Sigmoid colon (tissue), 7 donors: ENCODE results near the gene RNPS1. TPM values are rescaled to one million over a fixed set of nuclear protein-coding genes. Genes with fewer than 3 reads are reported as not detected.

Experiments
- DNase-seq: peaks from one replicate; pipeline ENCODE4 v3.0.0-alpha.2; 2019
- H3K27ac ChIP-seq, 4 donors: fragments of 200-600 bp; sonication (generic); one replicate each; pipeline ENCODE4 v1.5.1; 2016 to 2019; ENCODE audit warnings: mild to moderate bottlenecking in 1 of 4
- H3K27me3 ChIP-seq, 3 donors: fragments of 200-600 bp; sonication (generic); one replicate each; pipeline ENCODE4 v1.5.1; 2019; ENCODE audit warnings: mild to moderate bottlenecking in 1 of 3
- H3K36me3 ChIP-seq, 4 donors: fragments of 200-600 bp; sonication (generic); one replicate each; pipeline ENCODE4 v1.5.1; 2016 to 2019
- H3K4me1 ChIP-seq, 4 donors: fragments of 200-600 bp; sonication (generic); one replicate each; pipeline ENCODE4 v1.5.1; 2017 to 2019
- H3K4me3 ChIP-seq, 4 donors: fragments of 200-600 bp; sonication (generic); one replicate each; pipeline ENCODE4 v1.5.1; 2017 to 2019; ENCODE audit warnings: mild to moderate bottlenecking in 2 of 4, moderate library complexity in 1 of 4
- H3K9me3 ChIP-seq, 4 donors: fragments of 200-600 bp in 3 of 4; sonication (generic) in 3 of 4; one replicate each; pipeline versions ENCODE4 v1.5.1 to v1.6.1; 2013 to 2019
- CTCF ChIP-seq, 4 experiments: fragments of 450-650 bp in 3 of 4; fragments of 200-600 bp in 1 of 4; IDR thresholded peaks; one replicate each; pipeline ENCODE4 v1.5.1; 2016 to 2019; ENCODE audit warnings: antibody characterized with exemption in 4 of 4, mild to moderate bottlenecking in 3 of 4, moderate library complexity in 2 of 4
- EP300 ChIP-seq, 4 donors: sonication (generic); formaldehyde crosslinking; IDR thresholded peaks; one replicate each; pipeline ENCODE4 v1.6.1; 2017; ENCODE audit warnings: antibody characterized with exemption in 4 of 4
- POLR2A ChIP-seq, 2 donors: fragments of 450-650 bp; IDR thresholded peaks; one replicate each; pipeline ENCODE4 v1.6.1; 2016; ENCODE audit warnings: antibody characterized with exemption in 2 of 2, mild to moderate bottlenecking in 2 of 2, moderate library complexity in 2 of 2
- POLR2AphosphoS5 ChIP-seq, 4 donors: sonication (generic); formaldehyde crosslinking; IDR thresholded peaks; one replicate each; pipeline ENCODE4 v1.6.1; 2017; ENCODE audit warnings: antibody characterized with exemption in 4 of 4
- WGBS, 2 donors: extraction: QIAGEN DNeasy Blood & Tissue Kit; methylation state at CpG; one replicate each; pipeline ENCODE4 v1.1.7; 2013; 5-methylcytosine and 5-hydroxymethylcytosine counted together
- intact Hi-C: fragments of 100-400 bp; cut with DNase I; formaldehyde crosslinking; loops from one replicate; pipeline ENCODE4 v1.15.1; 2023
- polyA plus RNA-seq, 3 donors: library from polyadenylated mRNA; stranded (reverse); fragments of 200-250 nt; gene quantifications; one replicate each; pipeline ENCODE4 v1.2.3, GENCODE V29; 2013
- total RNA-seq, 4 donors: library from RNA; depleted of rRNA; stranded (reverse); fragments of >200 nt; gene quantifications; one replicate each; pipeline ENCODE4 v1.1.0, GENCODE V29; 2016
- donor health status: healthy with polysubstance abuse.
- donor health status: Bipolar disorder and iron deficiency.
- donor health status: healthy.

The RNPS1 gene
- total and polyA plus RNA-seq, 7 donors: 110 to 171 (median 128) TPM

GRCh38 chr16:2287916-2288547 is 20.1 kb upstream of the RNPS1 start:
- intact Hi-C loops: no loop called here
- DNase-seq: no peak
- Histone ChIP-seq H3K9me3 (no peaks in the 10 kb centered on the region), H3K4me3 (no peak overlapping the region), H3K27me3 (no peaks in the 10 kb centered on the region), H3K36me3 (peaks cover 0 to 91% (median 7%) of the 10 kb centered on the region in 4 donors), H3K4me1 (no peaks in the 10 kb centered on the region), H3K27ac (no peak overlapping the region)
- TF ChIP-seq POLR2AphosphoS5 (IDR thresholded peaks at IDR 0.05): no peak
- WGBS, 2 donors: 86 to 92% methylated on average over 35 of the region's 35 CpGs

GRCh38 chr16:2286550-2286949 is 18.6 kb upstream of the RNPS1 start:
- no peaks in the 10 kb centered on the region for H3K27me3 ChIP-seq
- H3K4me1 ChIP-seq: no peaks in the 10 kb centered on the region
- TF ChIP-seq EP300 (IDR thresholded peaks at IDR 0.05) (no peak), POLR2A (IDR thresholded peaks at IDR 0.05) (no peak), CTCF (IDR thresholded peaks at IDR 0.05) (no peak), POLR2AphosphoS5 (IDR thresholded peaks at IDR 0.05) (no peak)
- DNase-seq: no peak
- no peaks in the 10 kb centered on the region for H3K9me3 ChIP-seq
- 89 to 91% methylated on average over 17 of the region's 17 CpGs for WGBS, 2 donors
- no peak overlapping the region for H3K4me3 ChIP-seq
- intact Hi-C loops: no loop called here
- H3K27ac ChIP-seq: no peak overlapping the region
- H3K36me3 ChIP-seq: peaks cover 0 to 81% (median 5%) of the 10 kb centered on the region in 4 donors

- no peaks in the 10 kb centered on the region for H3K9me3 ChIP-seq
- 86 to 87% methylated on average over 13 of the region's 13 CpGs for WGBS, 2 donors
- DNase-seq: no peak
- no peak overlapping the region for H3K4me3 ChIP-seq
- H3K27me3 ChIP-seq: no peaks in the 10 kb centered on the region
- peaks cover 0 to 78% (median 3%) of the 10 kb centered on the region in 4 donors for H3K36me3 ChIP-seq
- no peaks in the 10 kb centered on the region for H3K4me1 ChIP-seq
- H3K27ac ChIP-seq: no peak overlapping the region
- intact Hi-C loops: no loop called here
- no peak for TF ChIP-seq POLR2A (IDR thresholded peaks at IDR 0.05)
- no peak for TF ChIP-seq CTCF (IDR thresholded peaks at IDR 0.05)
- TF ChIP-seq POLR2AphosphoS5 (IDR thresholded peaks at IDR 0.05): no peak
- TF ChIP-seq EP300 (IDR thresholded peaks at IDR 0.05): no peak
Observed at GRCh38 chr16:2285731-2286191, 17.8 kb upstream of the RNPS1 start.

- Histone ChIP-seq H3K27ac (no peak overlapping the region), H3K36me3 (peaks cover 0 to 78% (median 7%) of the 10 kb centered on the region in 4 donors), H3K4me1 (no peaks in the 10 kb centered on the region), H3K9me3 (no peaks in the 10 kb centered on the region), H3K27me3 (no peaks in the 10 kb centered on the region), H3K4me3 (no peak overlapping the region)
- TF ChIP-seq CTCF (IDR thresholded peaks at IDR 0.05) (no peak), POLR2AphosphoS5 (IDR thresholded peaks at IDR 0.05) (no peak), POLR2A (IDR thresholded peaks at IDR 0.05) (no peak), EP300 (IDR thresholded peaks at IDR 0.05) (no peak)
- intact Hi-C loops: no loop called here
- DNase-seq: no peak
- 88 to 91% methylated on average over 35 of the region's 35 CpGs for WGBS, 2 donors
Observed at GRCh38 chr16:2284797-2285576, 17.1 kb upstream of the RNPS1 start.

- Histone ChIP-seq H3K36me3 (peaks cover 0 to 71% (median 7%) of the 10 kb centered on the region in 4 donors), H3K27ac (no peak overlapping the region), H3K27me3 (no peaks in the 10 kb centered on the region), H3K4me3 (no peak overlapping the region), H3K4me1 (no peaks in the 10 kb centered on the region), H3K9me3 (no peaks in the 10 kb centered on the region)
- WGBS, 2 donors: 86 to 91% methylated on average over 37 of the region's 37 CpGs
- DNase-seq: no peak
- TF ChIP-seq POLR2A (IDR thresholded peaks at IDR 0.05) (no peak), CTCF (IDR thresholded peaks at IDR 0.05) (no peak), POLR2AphosphoS5 (IDR thresholded peaks at IDR 0.05) (no peak), EP300 (IDR thresholded peaks at IDR 0.05) (no peak)
- intact Hi-C loops: no loop called here
Observed at GRCh38 chr16:2284001-2284770, 16.3 kb upstream of the RNPS1 start.
